Upper lobe of right lung (tissue), 1 donor: Measurements from ENCODE around the gene CTSA. TPM values are rescaled to one million over a fixed set of nuclear protein-coding genes. Genes with fewer than 3 reads are reported as not detected.

Source experiments
- ATAC-seq: fragments of 200-7000 bp; cut with Tn5 transposase; one replicate; pipeline ENCODE4 v1.9.1; 2020; ENCODE audit warnings: mild to moderate bottlenecking, moderate library complexity
- DNase-seq: peaks from one replicate; pipeline ENCODE4 v3.0.0-alpha.2; 2020
- H3K27ac ChIP-seq: fragments of 200-600 bp; one replicate; pipeline ENCODE4 v1.8.0; 2022
- H3K27me3 ChIP-seq: fragments of 200-600 bp; one replicate; pipeline ENCODE4 v1.8.0; 2022; ENCODE audit warnings: mild to moderate bottlenecking
- H3K36me3 ChIP-seq: fragments of 200-600 bp; one replicate; pipeline ENCODE4 v1.8.0; 2022
- H3K4me1 ChIP-seq: fragments of 200-600 bp; one replicate; pipeline ENCODE4 v1.8.0; 2022
- H3K4me3 ChIP-seq: fragments of 200-600 bp; one replicate; pipeline ENCODE4 v1.8.0; 2022; ENCODE audit warnings: mild to moderate bottlenecking
- H3K9me3 ChIP-seq: fragments of 200-600 bp; one replicate; pipeline ENCODE4 v1.8.0; 2022
- CTCF ChIP-seq: fragments of 200-600 bp; IDR thresholded peaks from one replicate; pipeline ENCODE4 v1.8.0; 2022; ENCODE audit warnings: antibody characterized with exemption
- intact Hi-C: fragments of 100-400 bp; cut with DNase I; formaldehyde crosslinking; loops from one replicate; pipeline ENCODE4 v1.11.0; 2022
- total RNA-seq: library from RNA; stranded (reverse); fragmentation: NEBNext Ultra II Directional; extraction: Animal tissue kit (Norgen Biotek cat#: 25700); gene quantifications from one replicate; pipeline ENCODE4 v1.2.1, GENCODE V29; 2021
- donor health status: DM: no; HTN: yes; CAD: no; lungs with severe emphysema.

CTSA gene
- total RNA-seq, 1 donor from 2014 or later, result 164 TPM

GRCh38 chr20:45918779-45919537, 27.8 kb downstream of the CTSA start:
- no peaks in the 10 kb centered on the region for H3K27me3 ChIP-seq
- no peak for DNase-seq
- H3K4me3 ChIP-seq, result no peak overlapping the region

GRCh38 chr20:45919542-45920399, 28.6 kb downstream of the CTSA start:
- Histone ChIP-seq H3K4me1 (peaks cover 44% of the 10 kb centered on the region), H3K9me3 (no peaks in the 10 kb centered on the region), H3K36me3 (no peaks in the 10 kb centered on the region), H3K27me3 (no peaks in the 10 kb centered on the region), H3K4me3 (no peak overlapping the region), H3K27ac (peak overlapping the region; percentile 67)
- no peak for TF ChIP-seq CTCF
- DNase-seq, result no peak
- ATAC-seq, result no peak
- intact Hi-C loops, result no loop called here

More at GRCh38 chr20:45918779-45919537, 27.8 kb downstream of the CTSA start:
- H3K9me3 ChIP-seq, result no peaks in the 10 kb centered on the region
- no peak for ATAC-seq
- intact Hi-C loops, result no loop called here
- H3K36me3 ChIP-seq, result no peaks in the 10 kb centered on the region
- peak overlapping the region; percentile 67 for H3K27ac ChIP-seq
- no peak for TF ChIP-seq CTCF
- H3K4me1 ChIP-seq, result peaks cover 48% of the 10 kb centered on the region

- peak; percentile 18 for ATAC-seq
- peaks cover 43% of the 10 kb centered on the region for H3K4me1 ChIP-seq
- H3K9me3 ChIP-seq, result no peaks in the 10 kb centered on the region
- no peaks in the 10 kb centered on the region for H3K27me3 ChIP-seq
- intact Hi-C loops, result no loop called here
- no peak overlapping the region for H3K4me3 ChIP-seq
- DNase-seq, result no peak
- H3K27ac ChIP-seq, result peak overlapping the region; percentile 67
- H3K36me3 ChIP-seq, result no peaks in the 10 kb centered on the region
- no peak for TF ChIP-seq CTCF
These were observed 29.6 kb downstream of the CTSA start for GRCh38 chr20:45920462-45921336.

GRCh38 chr20:45921337-45922189, 30.4 kb downstream of the CTSA start:
- Histone ChIP-seq H3K4me3 (no peak overlapping the region), H3K9me3 (no peaks in the 10 kb centered on the region), H3K36me3 (no peaks in the 10 kb centered on the region), H3K27me3 (no peaks in the 10 kb centered on the region), H3K27ac (no peak overlapping the region), H3K4me1 (peaks cover 43% of the 10 kb centered on the region)
- DNase-seq (no peak), ATAC-seq (no peak)
- intact Hi-C loops, result no loop called here
- no peak for TF ChIP-seq CTCF
